ENCODE measurements around the gene ZGPAT. TPM values are rescaled to one million over a fixed set of nuclear protein-coding genes. Genes with fewer than 3 reads are reported as not detected.

The ZGPAT gene
- total RNA-seq, 6 donors from 2014 or later: 24.8 to 70.2 (median 36.8) TPM

GRCh38 chr20:63739130-63740069 lies 31.6 kb downstream of the ZGPAT start, which contains the start of gene SLC2A4RG:
Gene SLC2A4RG (plus strand): TSS chr20:63739776. CDS start chr20:63739913, 137 bp downstream.
- peaks cover 7 to 50% (median 39%) of the 10 kb centered on the region in 4 donors for H3K36me3 ChIP-seq
- H3K4me1 ChIP-seq: peaks cover 38 to 57% (median 42%) of the 10 kb centered on the region in 4 donors
- TF ChIP-seq POLR2A (IDR thresholded peaks at IDR 0.05) (peak in 1 of 4 donors; percentile 26), EP300 (IDR thresholded peaks at IDR 0.05) (no peak), CTCF (IDR thresholded peaks at IDR 0.05) (peak in 1 of 6 experiments; percentile 13), POLR2AphosphoS5 (IDR thresholded peaks at IDR 0.05) (no peak)
- DNase-seq: peak; percentile 83 to 97
- peak within 1 kb of the TSS; percentile 70 to 87 (median 83) for H3K4me3 ChIP-seq
- no peaks in the 10 kb centered on the region for H3K27me3 ChIP-seq
- H3K9me3 ChIP-seq: no peaks in the 10 kb centered on the region
- 1% methylated on average over 61 of the region's 136 CpGs; no CpG with 5 or more reads in 1 of the 2 donors for WGBS, 2 donors
- H3K27ac ChIP-seq: peak within 1 kb of the TSS; percentile 84 to 90 (median 86)
- peak; percentile 56 to 85 for ATAC-seq (ENCODE audit: low FRiP score in 2 of 2)

DNA sequence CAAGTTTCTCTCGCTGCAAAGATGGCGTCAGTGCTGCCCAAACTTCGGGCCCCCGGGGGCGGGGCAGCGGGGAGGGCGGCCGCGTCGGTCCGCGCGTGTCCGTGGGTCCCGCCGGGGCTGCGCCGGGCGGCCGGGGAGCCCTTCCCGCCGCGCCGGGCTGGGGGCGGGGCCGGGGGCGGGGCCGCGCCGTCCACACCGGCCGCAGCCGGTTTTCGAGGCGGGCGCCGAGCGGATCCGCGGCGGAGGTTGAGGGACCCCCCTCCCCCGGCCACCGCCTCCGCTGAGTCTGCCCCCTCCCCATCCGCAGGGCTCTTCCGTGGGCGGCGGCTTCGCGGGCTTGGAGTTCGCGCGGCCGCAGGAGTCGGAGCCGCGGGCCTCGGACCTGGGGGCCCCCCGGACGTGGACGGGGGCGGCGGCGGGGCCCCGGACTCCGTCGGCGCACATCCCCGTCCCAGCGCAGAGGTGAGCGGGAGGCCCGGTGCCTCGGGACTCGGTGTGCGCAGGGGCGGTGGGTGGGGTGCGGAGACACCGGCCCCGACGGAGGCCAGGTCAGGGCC lies 32.3 kb downstream of the ZGPAT start:
- no peak for TF ChIP-seq POLR2A (IDR thresholded peaks at IDR 0.05)
- no peak for TF ChIP-seq CTCF (IDR thresholded peaks at IDR 0.05)
- no peak for TF ChIP-seq POLR2AphosphoS5 (IDR thresholded peaks at IDR 0.05)
- no peak for TF ChIP-seq EP300 (IDR thresholded peaks at IDR 0.05)
- DNase-seq (peak; percentile 44 to 94), ATAC-seq (ENCODE audit: low FRiP score in 2 of 2) (peak in 1 of 2 donors; percentile 44)
- H3K4me1 ChIP-seq: peaks cover 38 to 57% (median 42%) of the 10 kb centered on the region in 4 donors
- H3K9me3 ChIP-seq: no peaks in the 10 kb centered on the region
- WGBS, 2 donors: 0% methylated on average over 8 of the region's 80 CpGs; no CpG with 5 or more reads in 1 of the 2 donors
- H3K4me3 ChIP-seq: peak overlapping the region; percentile 66 to 87 (median 83)
- H3K27ac ChIP-seq: peak overlapping the region; percentile 84 to 90 (median 84)
- no peaks in the 10 kb centered on the region for H3K27me3 ChIP-seq
- H3K36me3 ChIP-seq: peaks cover 7 to 47% (median 35%) of the 10 kb centered on the region in 4 donors

GRCh38 chr20:63740627-63741353 lies 33.0 kb downstream of the ZGPAT start:
- DNase-seq: peak; percentile 94 to 98
- 2 to 15% methylated on average over 10 to 22 of the region's 29 CpGs for WGBS, 2 donors
- H3K4me1 ChIP-seq: peaks cover 38 to 53% (median 42%) of the 10 kb centered on the region in 4 donors

More at GRCh38 chr20:63740627-63741353, 33.0 kb downstream of the ZGPAT start:
- peaks cover 7 to 47% (median 30%) of the 10 kb centered on the region in 4 donors for H3K36me3 ChIP-seq
- H3K9me3 ChIP-seq: no peaks in the 10 kb centered on the region
- H3K27me3 ChIP-seq: no peaks in the 10 kb centered on the region
- H3K4me3 ChIP-seq: peak overlapping the region; percentile 66 to 87 (median 83)
- peak; percentile 82 to 88 for ATAC-seq (ENCODE audit: low FRiP score in 2 of 2)
- H3K27ac ChIP-seq: peak overlapping the region; percentile 84 to 90 (median 84)
- peak; percentile 41 to 72 for TF ChIP-seq POLR2AphosphoS5 (IDR thresholded peaks at IDR 0.05)
- peak in 2 of 4 donors; percentile 45 to 59 for TF ChIP-seq POLR2A (IDR thresholded peaks at IDR 0.05)
- TF ChIP-seq EP300 (IDR thresholded peaks at IDR 0.05): no peak
- TF ChIP-seq CTCF (IDR thresholded peaks at IDR 0.05): peak in 4 of 6 experiments; percentile 25 to 50 (median 32)

All from upper lobe of left lung (tissue), 6 donors.